GM20431 (cell line): ENCODE measurements around the gene CSH2.
"Not testable (repeated sequence)": the region's sequence is repeated elsewhere in the genome, so short reads cannot be mapped to it uniquely, and the experiment has no call there.

ENCODE experiments used
- in situ Hi-C: fragments of 300-500 bp; cut with MseI, MboI; formaldehyde crosslinking; loops from one replicate; pipeline ENCODE4 v1.15.0; 2020; ENCODE audit warnings: low sequenced_read_pairs; ENCODE audit not compliant: unreplicated experiment

The CSH2 gene

DNA sequence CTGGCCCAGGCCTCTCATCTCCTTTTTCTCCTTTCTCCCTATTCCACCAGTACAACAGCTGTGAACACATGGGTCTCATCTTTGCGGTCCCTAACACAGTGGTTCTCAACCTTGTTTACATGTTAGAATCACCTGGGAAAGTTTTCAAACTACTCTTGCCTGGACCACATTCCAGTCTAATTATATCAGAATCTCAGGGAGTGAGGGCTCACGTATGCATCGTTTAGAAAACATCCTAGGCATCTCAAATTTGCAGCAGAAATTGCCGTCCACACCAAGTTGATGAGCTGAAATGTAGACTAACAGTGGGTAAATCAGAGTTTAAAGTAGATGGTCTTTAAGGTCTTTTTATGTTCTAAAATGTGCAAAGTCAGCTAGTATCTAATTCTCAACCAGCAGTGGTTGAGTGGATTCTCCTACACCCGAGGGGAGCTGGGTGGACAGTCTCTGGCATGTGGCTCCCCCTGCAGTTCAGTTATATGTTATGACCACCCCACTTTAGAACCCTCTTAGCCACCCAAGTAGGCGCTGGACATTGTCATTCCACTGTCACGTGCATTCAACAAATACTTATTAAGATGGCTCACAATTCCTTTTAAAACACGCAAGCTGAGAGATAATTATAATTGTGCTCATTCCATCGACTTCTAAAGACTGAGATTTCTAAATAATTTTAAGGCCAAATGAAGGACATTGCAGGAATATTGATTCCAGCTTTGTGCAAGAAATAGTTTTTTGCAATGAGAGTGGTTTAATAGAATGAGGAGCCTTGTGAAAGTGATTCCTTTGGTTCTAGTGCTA lies 3.8 kb downstream of the CSH2 start:
- in situ Hi-C loops, result not testable (repeated sequence)

GRCh38 chr17:63866625-63867024 lies 6.9 kb downstream of the CSH2 start:
- in situ Hi-C loops, result not testable (repeated sequence)

GRCh38 chr17:63859257-63859656 lies 14.2 kb downstream of the CSH2 start:
- in situ Hi-C loops, result no loop called here

DNA sequence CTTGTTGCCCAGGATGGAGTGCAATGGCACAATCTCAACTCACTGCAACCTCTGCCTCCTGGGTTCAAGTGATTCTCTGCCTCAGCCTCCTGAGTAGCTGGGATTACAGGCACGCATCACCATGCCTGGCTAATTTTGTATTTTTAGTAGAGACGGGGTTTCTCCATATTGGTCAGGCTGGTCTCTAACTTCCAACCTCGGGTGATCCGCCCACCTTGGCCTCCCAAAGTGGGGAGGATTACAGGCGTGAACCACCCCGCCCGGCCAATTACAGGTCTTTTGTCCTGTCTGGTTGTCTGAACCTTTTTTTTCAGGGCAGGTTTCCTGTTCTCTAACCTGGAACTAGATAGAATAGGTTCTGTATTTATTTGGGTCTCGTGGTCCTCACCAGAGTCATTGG lies 17.1 kb downstream of the CSH2 start:
- in situ Hi-C loops, result not testable (repeated sequence)

DNA sequence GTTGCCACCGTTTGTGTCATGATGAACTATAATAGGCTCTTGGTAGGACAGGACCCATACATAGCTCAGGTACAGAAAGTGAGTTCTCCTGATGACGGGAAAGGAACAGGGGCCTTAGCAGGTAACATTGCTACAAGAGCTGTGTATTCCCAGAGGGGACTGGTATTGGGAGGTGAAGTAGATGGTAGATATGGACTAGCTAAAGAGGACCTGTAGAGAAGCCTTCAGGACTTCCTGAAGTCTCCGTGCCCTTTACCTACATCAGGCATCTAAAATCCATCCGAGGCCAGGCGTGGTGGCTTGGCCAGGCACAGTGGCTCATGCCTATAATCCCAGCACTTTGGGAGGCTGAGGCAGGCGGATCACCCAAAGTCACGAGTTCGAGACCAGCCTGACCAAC lies 18.3 kb downstream of the CSH2 start:
- in situ Hi-C loops, result no loop called here

DNA sequence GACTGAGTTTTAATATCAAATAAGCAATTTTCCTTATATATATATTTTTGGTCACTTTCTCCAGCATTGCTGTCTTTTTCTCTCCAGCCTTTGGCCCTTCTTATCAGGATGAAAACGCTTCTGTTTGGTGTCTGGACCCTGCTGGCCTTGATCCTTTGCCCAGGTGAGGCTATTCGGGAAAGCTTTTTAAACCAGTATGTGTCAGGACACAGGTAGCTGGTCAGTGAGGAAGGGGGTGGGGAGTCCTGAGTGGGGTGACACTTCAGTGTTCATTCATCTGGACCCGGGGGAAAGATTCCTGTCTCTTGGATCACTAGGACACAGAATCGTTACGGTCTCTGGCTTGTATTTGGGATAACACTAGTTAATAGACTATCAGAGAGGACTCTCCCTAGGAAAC lies 18.8 kb downstream of the CSH2 start:
- in situ Hi-C loops, result no loop called here

DNA sequence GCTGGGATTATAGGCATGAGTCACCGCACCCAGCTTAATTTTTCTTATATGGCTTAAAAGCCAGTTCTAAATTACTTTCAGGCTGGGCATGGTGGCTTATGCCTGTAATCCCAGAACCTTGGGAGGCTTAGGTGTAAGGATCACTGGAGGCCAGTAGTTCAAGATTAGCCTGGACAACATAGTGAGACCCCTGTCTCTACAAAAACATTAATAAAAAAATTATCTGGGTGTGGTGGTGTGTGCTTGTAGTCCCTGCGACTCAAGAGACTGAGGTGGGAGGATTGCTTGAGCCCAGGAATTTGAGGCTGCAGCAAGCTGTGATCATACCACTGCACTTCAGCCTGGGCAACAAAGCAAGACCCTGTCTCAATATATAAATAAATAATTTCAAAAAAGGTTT lies 20.2 kb downstream of the CSH2 start:
- in situ Hi-C loops, result no loop called here

DNA sequence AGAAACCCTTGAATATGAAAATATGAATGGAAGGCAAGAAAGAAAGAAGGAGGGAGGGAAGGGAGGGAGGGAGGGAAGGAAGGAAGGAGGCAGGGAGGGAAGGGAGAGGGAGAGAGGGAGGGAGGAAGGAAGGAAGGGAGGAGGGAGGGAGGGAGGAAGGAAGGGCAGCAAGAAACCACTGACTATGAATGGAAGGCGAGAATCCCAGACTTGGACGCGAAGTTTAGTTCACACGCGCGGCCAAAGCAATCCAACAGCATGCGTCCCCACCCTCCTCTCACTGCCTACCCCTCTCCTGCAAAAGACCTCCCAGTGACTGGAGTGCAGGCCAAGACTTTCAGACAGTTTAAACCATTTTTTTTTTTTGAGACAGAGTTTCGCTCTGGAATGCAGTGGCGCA lies 23.1 kb downstream of the CSH2 start:
- in situ Hi-C loops, result no loop called here

GRCh38 chr17:63848834-63849689 lies 24.4 kb downstream of the CSH2 start:
- in situ Hi-C loops, result loop anchor here (25.0 kb wide), 1 partner anchor 412 kb away; the partner anchor contains the start of gene CYB561

DNA sequence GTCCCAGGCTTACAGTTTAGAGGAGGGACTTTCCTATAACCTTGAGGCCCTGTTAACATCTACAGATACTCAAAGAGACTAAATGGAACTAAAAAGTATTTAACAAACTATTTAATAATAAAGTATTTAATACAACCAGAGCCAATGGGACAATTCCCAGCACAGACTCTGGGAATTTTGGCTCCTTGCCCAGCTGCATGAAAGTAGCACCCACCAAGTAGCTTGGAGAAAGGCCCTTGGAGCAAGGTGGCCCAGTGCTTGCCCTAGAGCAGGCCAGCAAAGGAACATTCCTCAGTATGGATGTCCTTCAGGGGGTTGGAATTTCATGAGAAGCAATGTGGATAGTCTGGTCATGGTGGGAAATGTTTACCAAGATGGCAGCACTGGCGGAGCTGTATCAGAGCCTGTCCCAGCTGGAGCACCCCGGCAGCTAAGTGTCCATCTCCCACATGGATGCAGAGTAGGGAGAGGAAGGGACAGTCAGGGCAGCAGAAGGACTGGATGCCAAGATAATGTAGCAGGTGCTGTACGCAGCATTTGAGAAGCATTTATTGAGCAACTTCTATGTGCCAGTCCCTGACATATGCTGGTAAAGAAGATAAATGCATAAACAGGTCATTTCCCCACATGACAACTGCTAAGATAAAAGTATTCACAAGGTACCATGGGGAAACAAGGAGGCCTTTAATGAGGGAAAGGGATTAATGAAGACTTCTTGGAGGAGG lies 25.8 kb downstream of the CSH2 start:
- in situ Hi-C loops, result loop anchor here (25.0 kb wide), 1 partner anchor 410 kb away; the partner anchor contains the start of gene CYB561

DNA sequence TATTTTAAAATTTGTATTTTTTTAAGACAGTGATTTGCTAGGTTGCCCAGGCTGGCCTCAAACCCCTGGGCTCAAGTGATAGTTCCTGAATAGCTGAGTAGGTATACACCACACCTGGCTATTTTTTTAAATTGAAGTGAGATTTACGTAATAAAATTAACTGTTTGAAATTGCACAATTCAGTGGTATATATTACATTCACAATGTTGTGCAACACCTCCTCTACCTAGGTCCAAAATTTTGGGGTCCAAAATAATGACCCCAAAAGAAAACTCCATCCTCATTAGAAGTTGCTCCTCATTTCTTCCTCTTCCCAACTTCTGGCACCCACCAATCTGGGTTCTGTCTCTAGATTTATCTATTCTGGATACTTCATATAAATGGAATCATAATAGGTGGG lies 28.0 kb downstream of the CSH2 start:
- in situ Hi-C loops, result loop anchor here (25.0 kb wide), 1 partner anchor 408 kb away; the partner anchor contains the start of gene CYB561

DNA sequence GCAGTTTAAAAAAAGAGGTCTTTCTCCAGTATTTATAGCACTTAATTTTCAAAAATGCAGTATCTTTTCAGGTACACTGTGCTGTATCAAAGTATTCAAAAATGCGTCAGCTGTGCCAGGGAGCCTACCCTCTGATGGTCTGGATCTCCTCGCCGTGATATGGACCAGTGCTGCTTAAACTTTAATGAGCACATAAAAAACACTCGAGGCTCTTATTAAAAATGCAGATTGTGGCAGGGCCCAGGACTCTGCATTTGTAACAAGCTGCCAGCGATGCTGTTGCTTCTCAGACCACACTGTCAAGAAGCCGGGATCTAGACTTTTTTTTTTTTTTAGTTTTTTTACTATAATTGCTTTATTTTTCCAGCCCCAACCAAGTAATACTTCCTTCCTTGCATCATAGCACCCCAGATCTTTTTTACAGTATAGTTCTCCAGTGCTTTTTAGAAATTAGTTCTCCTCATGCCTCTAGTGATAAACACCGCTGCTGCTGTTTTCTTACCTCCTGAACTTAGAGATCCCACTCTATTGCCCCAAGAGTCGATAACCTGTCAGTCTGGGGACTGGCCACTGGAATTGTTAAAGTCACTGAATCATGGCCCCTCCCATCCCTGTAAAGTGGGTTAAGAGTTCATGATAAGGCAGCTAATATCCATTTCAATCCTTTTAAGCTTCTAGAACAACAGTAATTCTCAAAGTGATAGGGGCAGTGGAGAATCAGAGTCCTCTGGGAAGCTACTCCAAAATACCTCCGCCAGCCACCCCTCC lies 29.4 kb downstream of the CSH2 start:
- in situ Hi-C loops, result loop anchor here (25.0 kb wide), 1 partner anchor 407 kb away; the partner anchor contains the start of gene CYB561

DNA sequence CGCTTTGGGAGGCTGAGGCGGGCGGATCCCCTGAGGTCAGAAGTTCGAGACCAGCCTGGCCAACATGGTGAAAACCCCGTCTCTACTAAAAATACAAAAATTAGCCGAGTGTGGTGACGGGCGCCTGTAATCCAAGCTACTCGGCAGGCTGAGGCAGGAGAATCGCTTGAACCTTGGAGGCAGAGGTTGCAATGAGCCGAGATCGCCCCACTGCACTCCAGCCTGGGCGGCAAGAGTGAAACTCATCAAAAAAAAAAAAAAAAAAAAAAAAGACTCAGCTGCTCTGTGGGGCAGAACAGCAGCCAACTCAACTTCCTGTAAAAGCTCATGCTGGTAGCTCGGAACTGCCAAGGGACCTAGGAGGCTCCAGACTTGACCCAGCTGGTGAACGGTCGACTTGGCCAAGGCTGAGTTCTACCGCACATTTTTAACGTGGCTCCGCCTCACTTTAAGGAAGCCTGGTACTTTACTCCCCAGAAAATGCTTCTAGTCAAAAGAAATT lies 30.0 kb downstream of the CSH2 start:
- in situ Hi-C loops, result loop anchor here (25.0 kb wide), 1 partner anchor 406 kb away; the partner anchor contains the start of gene CYB561

GRCh38 chr17:63842540-63843386 lies 30.7 kb downstream of the CSH2 start, which contains the start of gene SMARCD2:
SMARCD2 (minus strand) TSS chr17:63842685; CDS start chr17:63842674, 11 bp downstream.
- in situ Hi-C loops, result loop anchor here (25.0 kb wide), 1 partner anchor 405 kb away; the partner anchor contains the start of gene CYB561

DNA sequence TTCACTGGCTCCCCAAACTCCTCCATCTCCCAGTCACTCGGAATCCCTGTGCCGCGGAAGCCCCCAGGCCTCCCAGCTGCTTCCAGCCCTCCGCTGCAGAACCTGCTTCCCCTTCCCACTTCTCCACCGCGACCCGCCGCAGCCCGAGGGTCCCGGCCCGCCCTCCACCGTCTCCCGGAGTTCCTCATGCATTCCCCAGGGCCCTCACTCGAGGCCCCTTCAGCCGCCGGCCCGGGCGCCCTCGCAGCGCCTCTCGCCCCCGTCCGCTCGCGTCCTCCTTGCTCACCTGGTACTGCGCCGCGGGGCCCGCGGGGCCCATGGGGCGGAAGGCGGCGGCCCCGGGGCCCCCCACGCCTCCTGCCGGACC lies 31.3 kb downstream of the CSH2 start:
- in situ Hi-C loops, result loop anchor here (25.0 kb wide), 1 partner anchor 405 kb away; the partner anchor contains the start of gene CYB561

- in situ Hi-C loops, result loop anchor here (25.0 kb wide), 1 partner anchor 404 kb away; the partner anchor contains the start of gene CYB561
Observed at GRCh38 chr17:63841350-63842172, 31.9 kb downstream of the CSH2 start.
